Muscle of back (tissue), 13 donors: ENCODE measurements around the gene GSTT2. TPM values are rescaled to one million over a fixed set of nuclear protein-coding genes. Genes with fewer than 3 reads are reported as not detected.
"Not testable (repeated sequence)": the region's sequence is repeated elsewhere in the genome, so short reads cannot be mapped to it uniquely, and the experiment has no call there.

Experiments
- DNase-seq, 3 donors: peaks; one replicate each; pipeline versions ENCODE4 v3.0.0 to v3.0.0-alpha.2; 2013
- long read RNA-seq, 9 donors: transcript quantifications; one replicate each; lab custom pipeline, GENCODE V29; 2026
- polyA plus RNA-seq, 10 donors: library from polyadenylated mRNA; unstranded; fragments of 120-200 nt; gene quantifications; one replicate each; pipeline ENCODE4 v1.2.1, GENCODE V29; 2013; ENCODE audit not compliant: insufficient read length in 10 of 10

Gene GSTT2
- 1 to 10 TPM in 4 of 10 donors, under 1 TPM in 1, not detected in 5; 0.43 to 2.6 (median 1.8) TPM for polyA plus RNA-seq
- long read RNA-seq, donor 1, result 0 reads
- long read RNA-seq, donor 2, partial matches to known transcripts, result 6 of 6 reads
- long read RNA-seq, donor 2, other reads (novel, unspliced or antisense), result 0 of 6 reads
- long read RNA-seq, donor 3, result 0 reads
- long read RNA-seq, donor 4, result 0 reads
- long read RNA-seq, donor 5, partial matches to known transcripts, result 5 of 10 reads
- long read RNA-seq, donor 5, other reads (novel, unspliced or antisense), result 5 of 10 reads
- long read RNA-seq, donor 6, result 0 reads
- long read RNA-seq, donor 7, result 0 reads
- long read RNA-seq, donor 8, result 0 reads
- long read RNA-seq, donor 9, result 0 reads

DNA sequence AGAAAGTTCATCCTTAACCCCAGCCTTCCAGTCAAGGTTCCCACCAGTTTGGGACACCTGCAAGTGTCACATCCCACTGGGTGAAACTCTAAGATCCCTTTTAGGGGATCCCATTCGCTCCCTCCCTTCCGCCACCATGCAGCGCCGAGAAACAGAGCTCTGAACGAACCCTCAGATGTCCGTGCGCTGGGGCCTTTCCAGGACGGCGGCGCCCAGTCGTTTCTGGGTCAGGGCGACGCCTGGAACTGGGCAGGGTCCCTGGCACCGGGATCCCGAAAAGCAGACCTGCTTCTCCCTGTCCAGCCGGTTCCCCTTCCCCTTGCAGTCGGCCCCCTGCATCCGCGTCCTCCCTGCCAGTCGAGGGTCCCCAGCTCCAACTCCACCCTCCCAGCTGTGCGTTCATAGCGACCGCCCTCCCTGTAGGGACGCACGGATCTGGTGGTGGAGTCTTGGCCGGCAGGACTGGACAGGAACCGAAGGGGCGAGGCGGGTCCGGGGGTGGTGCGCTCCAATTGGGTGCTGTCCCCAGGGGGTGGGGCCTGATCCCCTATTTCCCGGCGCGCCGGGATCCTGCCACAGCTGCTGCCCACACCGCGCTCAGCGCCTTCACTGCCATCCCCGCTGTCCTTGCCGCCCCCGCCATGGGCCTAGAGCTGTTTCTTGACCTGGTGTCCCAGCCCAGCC is at the start of gene GSTT2:
Gene GSTT2, plus strand, starts transcription at position 578 of the 684 bp plus-strand sequence.
- DNase-seq, result not testable (repeated sequence)

DNA sequence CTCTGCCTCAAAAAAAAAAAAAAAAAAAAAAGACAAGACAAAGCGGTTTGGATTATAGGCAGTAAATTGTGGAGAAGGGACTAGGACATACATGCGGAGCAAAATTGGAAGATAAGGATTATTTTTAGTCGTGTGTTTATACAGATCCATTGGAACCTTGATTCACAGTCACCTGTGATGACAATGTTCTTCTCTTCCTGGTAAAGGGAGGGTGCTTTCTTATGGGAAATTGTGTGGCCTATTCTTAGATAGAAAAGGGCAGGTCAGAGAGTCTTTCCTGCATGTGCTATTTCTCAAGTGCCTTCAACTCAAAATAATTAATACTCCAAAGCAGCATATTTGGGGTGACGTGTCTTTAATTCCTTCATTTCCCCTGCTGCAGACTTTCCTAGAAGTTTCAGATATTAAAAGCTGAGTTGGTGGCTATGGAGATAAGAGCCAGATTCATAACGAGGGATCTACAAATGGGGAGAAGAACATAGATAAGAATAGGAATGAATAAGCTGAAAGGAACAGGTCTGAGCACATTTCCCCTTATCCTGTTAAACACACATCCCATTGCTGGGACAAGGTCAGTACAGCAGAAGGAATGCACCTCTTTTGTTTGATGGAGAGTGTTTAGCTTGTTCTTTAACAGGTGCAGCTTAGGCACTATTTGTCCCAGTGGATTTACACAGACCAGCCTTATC is 41.5 kb upstream of the GSTT2 start:
- DNase-seq, result no peak

DNA sequence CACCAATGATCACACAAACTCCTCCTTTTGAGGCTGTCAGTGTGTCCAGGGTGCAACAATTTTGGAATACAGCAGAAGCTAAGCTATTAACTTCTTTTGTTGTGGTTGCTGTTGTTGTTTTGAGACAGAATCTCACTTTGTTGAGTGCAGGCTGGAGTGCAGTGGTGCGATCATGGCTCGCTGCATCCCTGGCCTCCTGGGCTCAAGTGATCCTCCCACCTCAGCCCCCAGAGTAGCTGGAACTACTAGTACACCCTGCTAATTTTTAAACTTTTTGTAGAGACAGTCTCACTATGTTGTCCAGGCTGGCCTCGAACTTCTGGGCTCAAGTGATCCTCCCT is 40.9 kb upstream of the GSTT2 start:
- DNase-seq, result no peak

DNA sequence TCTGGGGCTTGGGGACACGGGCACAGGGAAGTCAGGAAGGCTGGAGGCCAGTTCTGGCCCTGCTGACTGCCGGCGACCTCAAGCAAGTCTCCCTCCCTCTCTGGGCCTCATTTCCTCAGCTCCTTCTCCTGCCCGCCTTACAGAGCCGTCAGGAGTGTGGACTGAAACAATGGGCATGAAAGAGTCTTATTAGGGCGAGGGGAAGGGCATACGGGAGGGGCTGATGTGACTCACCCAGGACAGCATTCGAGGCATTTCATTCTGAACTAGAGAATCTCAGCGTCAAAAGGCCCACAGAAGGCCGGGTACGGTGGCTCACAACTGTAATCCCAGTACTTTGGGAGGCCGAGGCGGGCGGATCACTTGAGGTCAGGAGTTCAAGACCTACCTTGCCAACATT is 39.8 kb upstream of the GSTT2 start:
- DNase-seq, result not testable (repeated sequence)

DNA sequence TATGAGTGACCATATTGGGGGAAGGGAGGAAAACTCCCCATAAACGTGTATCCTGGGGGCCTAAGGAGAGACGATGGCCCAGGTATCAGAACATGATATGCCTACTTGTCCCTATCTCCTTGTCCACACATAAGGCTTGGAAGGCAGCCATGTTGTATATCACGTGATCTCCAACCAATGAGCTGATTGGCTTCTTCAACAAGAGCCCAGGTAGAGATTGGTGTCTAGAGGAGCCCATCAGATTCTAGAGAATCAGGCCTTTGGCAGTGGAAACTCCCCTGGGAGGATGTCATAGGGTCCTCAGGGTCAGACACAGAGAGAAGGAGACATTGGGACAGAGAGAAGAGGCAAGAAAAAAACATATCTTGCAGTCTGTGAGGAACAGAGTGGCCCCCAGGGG is 32.5 kb upstream of the GSTT2 start:
- DNase-seq, result not testable (repeated sequence)

DNA sequence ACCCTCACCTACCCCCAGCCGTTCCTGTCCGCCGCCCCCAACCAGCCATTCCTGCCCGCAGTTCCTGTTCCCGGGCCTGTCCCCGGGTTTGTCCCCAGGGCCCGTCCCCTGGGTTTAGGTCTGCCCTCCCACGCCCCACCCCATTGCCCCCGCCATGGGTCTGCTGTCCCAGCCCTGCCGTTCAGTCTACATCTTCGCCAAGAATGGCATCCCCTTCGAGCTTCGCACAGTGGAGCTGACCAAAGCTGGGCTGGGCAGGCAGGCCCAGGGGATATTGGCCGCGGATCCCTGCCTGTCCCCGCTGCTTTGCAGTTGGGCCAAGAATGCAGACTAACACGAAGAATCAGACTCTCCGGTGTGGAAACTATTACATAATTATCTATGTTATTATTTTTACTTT is 30.2 kb upstream of the GSTT2 start:
- DNase-seq, result not testable (repeated sequence)

DNA sequence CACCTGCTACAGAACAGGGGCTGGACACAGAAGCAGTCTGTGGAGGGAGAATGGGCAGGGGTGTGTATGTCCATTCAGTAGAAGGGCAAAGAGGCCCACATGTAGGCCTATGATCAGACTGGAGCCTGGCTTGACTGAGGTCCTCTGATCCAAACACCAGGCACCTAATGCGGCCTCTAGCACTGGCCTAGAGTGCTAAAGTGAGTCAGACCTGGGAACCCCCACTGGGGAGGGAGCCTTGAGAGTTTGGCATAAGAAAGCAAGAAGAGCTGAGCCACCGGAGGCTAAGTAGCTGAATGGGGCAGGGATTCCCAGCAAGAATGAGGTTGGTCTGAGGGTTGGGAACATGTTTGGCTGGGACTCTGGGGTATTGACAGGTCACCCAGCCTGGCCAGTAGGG is 28.6 kb upstream of the GSTT2 start:
- DNase-seq, result not testable (repeated sequence)

DNA sequence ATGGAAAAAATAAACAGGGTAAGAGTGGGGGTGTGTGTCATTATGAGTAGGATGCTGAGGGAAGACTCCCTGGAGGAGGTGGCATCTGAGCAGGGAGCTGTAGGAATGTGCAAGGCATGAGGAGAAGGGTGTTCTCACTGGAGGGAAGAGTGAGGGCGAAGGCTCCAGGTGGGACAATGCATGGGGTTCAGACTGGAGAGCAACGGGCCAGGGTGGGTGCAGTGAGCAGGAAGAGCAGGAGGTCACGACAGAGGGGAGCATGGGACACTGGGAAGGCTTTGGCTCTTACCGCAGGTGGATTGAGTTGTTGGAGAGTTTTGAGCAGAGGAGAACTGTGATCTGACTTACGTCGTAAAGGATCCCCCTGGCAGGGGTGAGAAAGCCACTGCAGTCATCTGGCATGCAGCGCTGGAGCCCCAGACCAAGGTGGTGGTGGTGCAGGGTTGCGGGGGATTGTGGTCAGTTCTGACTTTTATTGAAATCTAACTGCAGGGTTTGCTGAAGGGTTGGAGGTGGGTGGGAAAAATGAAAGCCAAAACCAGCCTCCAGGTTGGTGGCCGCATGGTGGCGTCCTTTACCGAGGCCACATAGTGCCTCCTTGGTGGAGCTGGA is 27.0 kb upstream of the GSTT2 start:
- DNase-seq, result not testable (repeated sequence)

DNA sequence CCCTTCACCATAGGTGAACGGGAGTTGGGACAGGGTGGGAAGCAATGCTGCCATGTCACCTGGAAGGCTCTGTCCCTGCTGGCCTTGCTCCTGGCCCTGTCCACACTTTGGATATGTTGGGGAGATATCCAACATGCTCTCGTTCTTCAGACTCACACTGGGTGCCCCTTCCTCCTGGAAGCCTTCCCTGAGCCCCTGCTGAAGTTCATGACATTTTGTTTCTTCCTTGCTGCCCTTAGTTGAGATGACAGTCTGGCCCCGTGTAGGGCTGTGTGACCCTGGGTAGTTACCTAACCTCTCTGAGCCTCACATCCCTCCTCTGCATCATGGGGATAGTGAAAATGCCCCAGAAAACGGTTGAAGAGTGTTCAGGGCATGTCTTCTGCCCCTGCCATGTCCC is 26.4 kb upstream of the GSTT2 start:
- not testable (repeated sequence) for DNase-seq

DNA sequence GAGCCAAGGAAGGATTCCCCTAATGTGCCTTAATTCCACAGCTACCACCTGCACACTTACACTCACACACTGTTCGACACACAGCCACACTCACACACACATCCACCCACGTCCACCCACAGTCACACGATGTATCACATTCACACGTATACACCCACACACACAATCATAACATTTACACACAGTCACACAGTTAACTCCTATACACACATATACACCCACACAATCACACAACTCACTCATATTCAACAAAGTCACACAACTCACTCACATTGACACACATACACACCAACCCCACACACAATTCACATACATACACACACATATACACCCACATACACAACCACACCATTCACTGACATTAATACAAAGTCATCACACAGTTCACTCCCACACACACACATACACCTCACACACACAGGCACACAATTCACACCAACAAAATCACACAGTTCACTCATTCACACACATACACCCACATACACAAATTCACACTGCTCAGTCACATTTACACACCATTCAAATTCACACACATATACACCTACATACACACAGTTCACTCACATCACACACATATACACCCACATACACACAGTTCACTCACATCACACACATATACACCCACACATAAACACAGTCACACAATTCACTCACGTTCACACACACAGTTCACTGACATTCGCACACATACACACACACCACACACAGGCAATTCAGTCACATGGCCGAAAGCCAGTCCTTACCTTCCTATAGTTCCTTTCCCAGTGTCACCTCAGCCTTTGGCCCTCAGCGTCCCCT is 25.5 kb upstream of the GSTT2 start:
- DNase-seq, result not testable (repeated sequence)

DNA sequence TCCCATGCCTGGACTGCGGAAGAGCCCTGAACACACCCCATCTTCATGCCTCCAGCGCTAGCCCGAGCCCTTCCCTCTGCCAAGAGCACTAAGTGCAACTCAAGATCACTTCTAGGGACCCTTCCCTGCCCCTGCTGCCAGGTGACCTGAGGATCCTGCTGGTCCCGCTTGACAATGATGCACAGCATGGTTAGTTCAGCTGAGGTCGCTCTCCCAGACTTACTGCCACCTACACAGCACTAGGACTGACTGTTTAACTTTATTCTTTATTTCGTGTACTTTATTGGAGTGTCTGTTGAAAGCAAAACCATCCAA is 25.0 kb upstream of the GSTT2 start:
- not testable (repeated sequence) for DNase-seq

DNA sequence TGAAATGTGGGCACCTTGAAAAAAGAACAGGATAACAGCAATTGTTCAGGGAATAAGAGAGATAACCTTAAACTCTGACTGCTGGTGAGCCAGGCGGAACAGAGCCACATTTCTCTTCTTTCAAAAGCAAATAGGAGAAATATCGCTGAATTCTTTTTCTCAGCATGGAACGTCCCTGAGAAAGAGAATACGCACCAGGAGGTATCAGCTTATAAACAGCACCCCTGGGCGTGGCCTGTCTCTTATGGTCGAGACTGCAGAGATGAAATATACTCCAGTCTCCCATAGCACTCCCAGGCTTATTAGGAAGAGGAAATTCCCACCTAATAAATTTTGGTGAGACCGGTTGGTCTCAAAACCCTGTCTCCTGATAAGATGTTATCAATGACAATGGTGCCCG is 24.0 kb upstream of the GSTT2 start:
- not testable (repeated sequence) for DNase-seq

DNA sequence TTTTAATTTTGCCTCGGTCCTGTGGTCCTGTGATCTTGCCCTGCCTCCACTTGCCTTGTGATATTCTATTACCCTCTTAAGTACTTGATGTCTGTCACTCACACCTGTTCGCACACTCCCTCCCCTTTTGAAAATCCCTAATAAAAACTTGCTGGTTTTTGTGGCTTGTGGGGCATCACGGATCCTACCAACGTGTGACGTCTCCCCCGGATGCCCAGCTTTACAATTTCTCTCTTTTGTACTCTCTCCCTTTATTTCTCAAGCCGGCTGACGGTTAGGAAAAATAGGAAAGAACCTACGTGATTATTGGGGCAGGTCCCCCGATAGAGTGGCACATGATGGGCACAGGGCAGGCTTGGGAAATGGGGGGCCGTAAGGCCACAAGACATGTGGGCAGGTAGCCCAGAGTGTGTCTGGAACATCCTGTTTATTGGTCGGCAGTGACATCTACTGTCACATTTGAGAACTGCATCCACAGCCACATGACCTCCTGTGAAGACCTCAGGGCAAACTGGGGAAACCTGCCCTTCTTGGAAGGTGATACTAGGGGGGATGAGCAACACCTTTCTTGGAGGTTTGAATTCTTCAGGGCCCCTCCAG is 23.5 kb upstream of the GSTT2 start:
- DNase-seq, result peak; percentile 57 to 81 (median 74)

DNA sequence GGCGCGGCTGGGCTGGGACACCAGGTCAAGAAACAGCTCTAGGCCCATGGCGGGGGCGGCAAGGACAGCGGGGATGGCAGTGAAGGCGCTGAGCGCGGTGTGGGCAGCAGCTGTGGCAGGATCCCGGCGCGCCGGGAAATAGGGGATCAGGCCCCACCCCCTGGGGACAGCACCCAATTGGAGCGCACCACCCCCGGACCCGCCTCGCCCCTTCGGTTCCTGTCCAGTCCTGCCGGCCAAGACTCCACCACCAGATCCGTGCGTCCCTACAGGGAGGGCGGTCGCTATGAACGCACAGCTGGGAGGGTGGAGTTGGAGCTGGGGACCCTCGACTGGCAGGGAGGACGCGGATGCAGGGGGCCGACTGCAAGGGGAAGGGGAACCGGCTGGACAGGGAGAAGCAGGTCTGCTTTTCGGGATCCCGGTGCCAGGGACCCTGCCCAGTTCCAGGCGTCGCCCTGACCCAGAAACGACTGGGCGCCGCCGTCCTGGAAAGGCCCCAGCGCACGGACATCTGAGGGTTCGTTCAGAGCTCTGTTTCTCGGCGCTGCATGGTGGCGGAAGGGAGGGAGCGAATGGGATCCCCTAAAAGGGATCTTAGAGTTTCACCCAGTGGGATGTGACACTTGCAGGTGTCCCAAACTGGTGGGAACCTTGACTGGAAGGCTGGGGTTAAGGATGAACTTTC is 18.7 kb upstream of the GSTT2 start, which contains the start of gene GSTT2B:
Gene GSTT2B, minus strand, starts transcription at position 112 of the 688 bp plus-strand sequence. Its CDS starts 64 bp downstream, at position 48.
- not testable (repeated sequence) for DNase-seq

DNA sequence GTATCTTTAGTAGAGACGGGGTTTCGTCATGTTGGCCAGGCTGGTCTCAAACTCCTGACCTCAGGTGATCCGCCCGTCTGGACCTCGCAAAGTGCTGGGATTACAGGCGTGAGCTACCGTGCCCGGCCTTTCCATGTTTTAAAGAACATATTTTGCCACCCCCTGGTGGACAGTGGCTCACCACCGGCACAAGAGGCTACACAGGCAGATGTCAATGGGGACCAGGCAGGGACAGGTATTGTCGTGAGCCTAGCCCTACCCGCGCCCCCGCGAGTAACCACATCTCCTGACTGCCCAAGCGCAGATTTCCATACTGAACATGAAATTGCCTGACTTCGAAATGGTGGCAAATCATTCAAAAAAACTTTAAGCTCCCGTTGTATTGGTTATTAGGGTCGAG is 13.8 kb upstream of the GSTT2 start:
- not testable (repeated sequence) for DNase-seq

DNA sequence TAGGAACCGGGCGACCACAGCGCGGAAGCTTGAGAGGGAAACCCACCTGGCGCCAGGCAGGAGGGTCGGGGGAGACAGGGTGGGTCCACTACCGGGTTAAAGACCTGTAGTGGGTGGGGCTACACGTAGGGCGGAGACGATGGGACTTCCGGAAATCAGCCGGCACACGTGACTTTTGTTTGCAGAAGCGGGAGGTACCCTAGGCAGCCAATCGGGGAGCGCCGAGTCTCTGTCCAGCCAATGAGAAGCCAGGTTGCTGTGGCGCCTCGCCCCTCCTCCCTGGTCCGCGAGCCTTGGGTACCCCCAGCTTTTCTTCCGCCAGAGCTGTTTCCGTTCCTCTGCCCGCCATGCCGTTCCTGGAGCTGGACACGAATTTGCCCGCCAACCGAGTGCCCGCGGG is 13.4 kb upstream of the GSTT2 start, which contains the start of gene DDTL:
Gene DDTL, plus strand, starts transcription at position 321 of the 400 bp plus-strand sequence. Its CDS starts 27 bp downstream, at position 348.
- not testable (repeated sequence) for DNase-seq

DNA sequence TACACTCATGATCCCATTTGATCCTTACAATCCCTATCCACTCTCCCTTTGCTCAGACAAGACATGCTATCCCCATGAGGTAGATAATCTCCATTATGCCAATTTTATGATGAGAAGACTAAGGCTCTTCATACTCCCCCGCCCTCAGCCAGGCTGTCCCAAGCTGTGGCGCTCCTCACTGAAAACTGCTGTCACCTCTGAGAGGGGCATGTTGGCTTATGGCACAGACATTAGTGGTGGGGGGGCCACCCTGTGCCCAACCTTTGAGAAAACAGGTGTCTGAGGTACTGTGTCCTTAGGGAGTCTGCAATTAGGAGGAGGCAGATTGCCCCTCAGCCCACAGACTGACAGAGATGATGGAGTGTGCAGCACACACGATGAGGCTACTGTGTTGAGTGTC is 10.9 kb upstream of the GSTT2 start:
- no peak for DNase-seq

DNA sequence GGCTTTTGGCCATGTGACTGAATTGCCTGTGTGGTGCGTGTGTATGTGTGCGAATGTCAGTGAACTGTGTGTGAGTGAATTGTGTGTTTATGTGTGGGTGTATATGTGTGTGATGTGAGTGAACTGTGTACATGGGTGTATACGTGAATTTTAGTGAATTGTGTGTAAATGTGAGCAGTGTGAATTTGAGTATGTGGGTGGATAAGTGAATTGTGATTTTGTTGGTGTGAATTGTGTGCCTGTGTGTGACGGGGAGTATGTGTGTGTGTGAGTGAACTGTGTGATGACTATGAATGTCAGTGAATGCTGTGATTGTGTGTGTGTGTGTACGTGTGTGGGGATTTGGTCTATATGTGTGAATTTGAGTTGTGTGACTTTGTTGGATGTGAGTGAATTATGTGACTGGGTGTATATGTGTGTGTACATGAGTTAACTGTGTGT is 9.7 kb upstream of the GSTT2 start:
- no peak for DNase-seq

DNA sequence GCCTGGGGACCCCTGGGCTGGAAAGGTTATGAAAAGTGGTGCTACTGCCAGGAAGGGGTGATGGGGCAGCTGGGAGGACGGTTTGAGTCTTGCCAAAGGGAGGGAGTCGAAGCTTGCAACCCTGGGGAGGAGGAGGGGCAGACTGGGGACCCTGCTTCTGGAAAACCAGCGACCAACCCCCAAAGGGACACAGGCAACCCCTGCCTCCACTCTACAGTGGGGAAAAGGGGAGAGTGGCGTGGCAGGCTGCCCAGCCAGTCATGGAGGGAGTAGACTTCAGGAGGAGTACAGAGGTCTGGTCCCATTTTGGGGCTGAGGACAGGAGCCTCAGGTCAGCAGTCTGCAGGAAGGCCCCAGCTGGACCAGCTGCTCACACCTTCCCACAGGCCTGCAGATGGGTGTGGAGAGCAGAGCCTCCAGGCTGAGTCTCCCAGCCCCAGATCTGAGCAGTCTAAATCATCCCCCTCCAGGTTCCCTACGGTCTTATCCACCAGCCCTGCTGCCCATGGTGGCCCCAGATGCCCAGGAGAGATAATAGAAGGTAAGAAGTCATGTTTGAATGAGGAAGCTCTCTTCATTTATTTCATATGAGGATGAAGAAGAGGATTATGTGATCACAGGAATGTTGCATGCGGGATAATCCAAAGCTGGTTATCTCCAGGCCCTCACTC is 9.0 kb upstream of the GSTT2 start:
- no peak for DNase-seq

DNA sequence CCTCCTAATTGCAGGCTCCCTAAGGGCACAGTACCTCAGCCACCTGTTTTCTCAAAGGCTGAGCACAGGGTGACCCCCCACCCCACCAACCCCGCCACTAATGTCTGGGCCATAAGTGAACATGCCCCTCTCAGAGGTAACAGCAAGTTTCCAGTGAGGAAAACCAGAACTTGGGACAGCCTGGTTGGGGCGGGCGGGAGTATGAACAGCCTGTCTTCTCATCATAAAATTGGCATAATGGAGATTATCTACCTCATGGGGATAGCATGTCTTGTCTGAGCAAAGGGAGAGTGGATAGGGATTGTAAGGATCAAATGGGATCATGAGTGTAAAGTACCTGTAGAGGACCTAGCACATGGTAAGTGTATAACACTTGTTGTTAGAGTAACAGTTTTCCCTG is 8.0 kb upstream of the GSTT2 start:
- DNase-seq, result not testable (repeated sequence)
